HEK293 (cell line): ENCODE measurements around the gene SZT2.

Experiments
- CTCF ChIA-PET: fragments of 350-600 bp; formaldehyde crosslinking; extraction: SDS; loops from one replicate; lab custom pipeline; 2021; ENCODE audit warnings: antibody characterized with exemption; lab: Yijun Ruan, JAX
- POLR2A ChIA-PET: fragments of 300-600 bp; formaldehyde crosslinking; extraction: SDS; loops from one replicate; lab custom pipeline; 2020; ENCODE audit warnings: antibody characterized with exemption, inconsistent platforms; lab: Yijun Ruan, JAX
- H3K27ac ChIP-seq: fragments of 200-500 bp; sonication (Bioruptor generic); 2 replicates; pipeline ENCODE4 v1.5.1; 2014; ENCODE audit warnings: low read depth, low read length, control low read depth, inconsistent platforms; ENCODE audit errors: extremely low read depth
- H3K36me3 ChIP-seq, 2 experiments: fragments of 200-500 bp in 1 of 2; sonication (Bioruptor generic) in 1 of 2; 1 replicate in 1 of 2; 2 replicates in 1 of 2; pipeline ENCODE4 v1.5.1; 2014 to 2017; ENCODE audit warnings: inconsistent platforms in 2 of 2, low read length in 2 of 2; ENCODE audit not compliant: control insufficient read depth in 2 of 2, insufficient read depth in 1 of 2
- H3K4me1 ChIP-seq: fragments of 200-500 bp; sonication (Bioruptor generic); 2 replicates; pipeline ENCODE4 v1.5.1; 2014; ENCODE audit warnings: mild to moderate bottlenecking, low read length, inconsistent platforms; ENCODE audit not compliant: control insufficient read depth, insufficient read depth
- H3K4me3 ChIP-seq: 2 replicates; pipeline ENCODE4 v1.5.1; 2011; ENCODE audit warnings: low read depth, mild to moderate bottlenecking, control low read depth, low read length, moderate library complexity
- H3K9me3 ChIP-seq: fragments of 200-500 bp; sonication (Bioruptor generic); 2 replicates; pipeline ENCODE4 v1.5.1; 2014; ENCODE audit warnings: low read depth, low read length, inconsistent platforms; ENCODE audit not compliant: control insufficient read depth, insufficient read depth
- AEBP2 ChIP-seq: fragments of 450-650 bp; formaldehyde crosslinking; IDR thresholded peaks from 2 replicates; pipeline ENCODE4 v1.5.1; 2016; ENCODE audit warnings: missing biosample characterization, missing genetic modification characterization, borderline replicate concordance
- EGR2 ChIP-seq: fragments of 450-650 bp; formaldehyde crosslinking; IDR thresholded peaks from 2 replicates; pipeline ENCODE4 v1.5.1; 2016; ENCODE audit warnings: low read depth, missing biosample characterization, missing genetic modification characterization
- PATZ1 ChIP-seq: fragments of 450-650 bp; formaldehyde crosslinking; IDR thresholded peaks from 2 replicates; pipeline ENCODE4 v1.5.1; 2016; ENCODE audit warnings: missing biosample characterization, missing genetic modification characterization
- RBAK ChIP-seq: fragments of 450-650 bp; formaldehyde crosslinking; IDR thresholded peaks from 2 replicates; pipeline ENCODE4 v1.5.1; 2016; ENCODE audit warnings: missing biosample characterization, missing genetic modification characterization
- SCRT1 ChIP-seq: fragments of 450-650 bp; formaldehyde crosslinking; IDR thresholded peaks from 2 replicates; pipeline ENCODE4 v1.5.1; 2016; ENCODE audit warnings: missing biosample characterization, missing genetic modification characterization, borderline replicate concordance
- YY2 ChIP-seq: fragments of 450-650 bp; formaldehyde crosslinking; IDR thresholded peaks from 2 replicates; pipeline ENCODE4 v1.5.1; 2016; ENCODE audit warnings: missing biosample characterization, missing genetic modification characterization
- ZBTB21 ChIP-seq: fragments of 450-650 bp; formaldehyde crosslinking; IDR thresholded peaks from 2 replicates; pipeline ENCODE4 v1.5.1; 2017; ENCODE audit warnings: missing biosample characterization, missing genetic modification characterization
- ZBTB26 ChIP-seq: fragments of 450-650 bp; formaldehyde crosslinking; optimal IDR thresholded peaks from 2 replicates; pipeline ENCODE3; 2016; ENCODE audit warnings: missing biosample characterization, mild to moderate bottlenecking, missing genetic modification characterization
- ZNF146 ChIP-seq: fragments of 450-650 bp; formaldehyde crosslinking; IDR thresholded peaks from 2 replicates; pipeline ENCODE4 v1.5.1; 2016; ENCODE audit warnings: missing biosample characterization, missing genetic modification characterization
- ZNF18 ChIP-seq: fragments of 450-650 bp; formaldehyde crosslinking; IDR thresholded peaks from 2 replicates; pipeline ENCODE4 v1.5.1; 2016; ENCODE audit warnings: missing biosample characterization, missing genetic modification characterization
- ZNF292 ChIP-seq: fragments of 450-650 bp; formaldehyde crosslinking; IDR thresholded peaks from 2 replicates; pipeline ENCODE4 v1.5.1; 2016; ENCODE audit warnings: low read depth, missing biosample characterization, missing genetic modification characterization, borderline replicate concordance
- ZNF423 ChIP-seq: fragments of 450-650 bp; formaldehyde crosslinking; IDR thresholded peaks from 2 replicates; pipeline ENCODE4 v1.5.1; 2016; ENCODE audit warnings: missing biosample characterization, missing genetic modification characterization
- ZNF585B ChIP-seq: fragments of 450-650 bp; formaldehyde crosslinking; IDR thresholded peaks from 2 replicates; pipeline ENCODE4 v1.5.1; 2016; ENCODE audit warnings: missing biosample characterization, missing genetic modification characterization
- ZNF654 ChIP-seq: fragments of 450-650 bp; formaldehyde crosslinking; IDR thresholded peaks from 2 replicates; pipeline ENCODE4 v1.5.1; 2016; ENCODE audit warnings: low read depth, missing biosample characterization, missing genetic modification characterization
- ZNF670 ChIP-seq: fragments of 450-650 bp; formaldehyde crosslinking; IDR thresholded peaks from 2 replicates; pipeline ENCODE4 v1.5.1; 2016; ENCODE audit warnings: missing biosample characterization, missing genetic modification characterization, low read depth
- ZNF701 ChIP-seq: fragments of 450-650 bp; formaldehyde crosslinking; IDR thresholded peaks from 2 replicates; pipeline ENCODE4 v1.5.1; 2016; ENCODE audit warnings: missing biosample characterization, missing genetic modification characterization
- ZNF837 ChIP-seq: fragments of 450-650 bp; formaldehyde crosslinking; IDR thresholded peaks from 2 replicates; pipeline ENCODE4 v1.5.1; 2016; ENCODE audit warnings: missing biosample characterization, missing genetic modification characterization

The SZT2 gene

GRCh38 chr1:43354936-43355335 is 34.8 kb upstream of the SZT2 start:
- ChIA-PET POLR2A (interaction anchor here (0.6 to 1.1 kb wide), 2 partner anchors 8 to 295 kb away, joined by 5 to 6 read pairs; partner anchors contain the start of gene KDM4A), CTCF (no interaction called here)
- TF ChIP-seq ZBTB21 (no peak), ZNF146 (no peak), ZNF292 (tag by site-specific recombination) (no peak), EGR2 (tag by site-specific recombination) (no peak), ZNF18 (tag by site-specific recombination) (no peak)
- H3K36me3 ChIP-seq, result peaks cover 0 to 9% of the 10 kb centered on the region in 2 experiments; a peak in 1 of 3 replicates
- no peaks in the 10 kb centered on the region for H3K9me3 ChIP-seq
- no peak overlapping the region for H3K27ac ChIP-seq
- H3K4me3 ChIP-seq, result no peak overlapping the region
- H3K4me1 ChIP-seq, result 0 out of 2 replicates have a peak, but pooled peaks cover under 1% of the 10 kb centered on the region

- H3K36me3 ChIP-seq, result peaks cover 12 to 32% of the 10 kb centered on the region in 2 experiments
- H3K4me3 ChIP-seq, result no peak overlapping the region
- no peak overlapping the region for H3K27ac ChIP-seq
- POLR2A ChIA-PET, result interaction anchor here (0.7 to 2.5 kb wide), 4 partner anchors 9 to 872 kb away, joined by 5 to 32 read pairs (median 14); no protein-coding TSS in a partner anchor
- peaks cover 6% of the 10 kb centered on the region for H3K4me1 ChIP-seq
- CTCF ChIA-PET, result interaction anchor here (0.7 kb wide), 1 partner anchor 57 kb away, joined by 4 read pairs; no protein-coding TSS in a partner anchor
- no peaks in the 10 kb centered on the region for H3K9me3 ChIP-seq
- no peak for TF ChIP-seq ZNF146
- TF ChIP-seq SCRT1 (tag by site-specific recombination), result no peak
- no peak for TF ChIP-seq YY2 (tag by site-specific recombination)
- TF ChIP-seq ZNF701 (tag by site-specific recombination), result no peak
- no peak for TF ChIP-seq ZBTB26 (tag by site-specific recombination)
- TF ChIP-seq ZNF837, result no peak
- TF ChIP-seq ZNF654, result no peak
- TF ChIP-seq ZNF670 (tag by site-specific recombination), result no peak
- TF ChIP-seq AEBP2 (tag by site-specific recombination), result no peak
- TF ChIP-seq PATZ1 (tag by site-specific recombination), result no peak
- TF ChIP-seq ZNF585B (tag by site-specific recombination), result no peak
- no peak for TF ChIP-seq ZNF423
- no peak for TF ChIP-seq RBAK (tag by site-specific recombination)
Observed at GRCh38 chr1:43357251-43357650, 32.4 kb upstream of the SZT2 start.
